ENCODE data around the gene ARID5B.

The ARID5B gene

DNA sequence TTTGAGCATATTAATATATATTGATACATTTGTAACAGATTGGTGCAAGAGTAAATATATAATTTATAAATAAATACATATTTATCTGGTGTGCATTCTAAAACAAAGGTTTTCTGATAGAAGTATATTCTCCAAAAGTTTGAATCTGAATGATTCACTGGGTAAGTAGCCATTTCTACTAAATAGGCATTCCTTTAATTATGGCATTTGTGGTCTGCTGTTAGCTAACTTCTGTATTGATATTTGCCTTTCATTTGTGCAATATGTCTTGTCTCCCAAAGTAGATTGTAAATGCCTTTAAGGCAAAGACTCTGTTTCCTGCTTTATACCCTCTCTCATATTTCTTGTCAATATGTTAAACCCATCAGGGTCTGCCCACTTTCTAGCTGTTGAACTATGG, 11.1 kb upstream of the ARID5B start:
- no peak for DNase-seq

DNA sequence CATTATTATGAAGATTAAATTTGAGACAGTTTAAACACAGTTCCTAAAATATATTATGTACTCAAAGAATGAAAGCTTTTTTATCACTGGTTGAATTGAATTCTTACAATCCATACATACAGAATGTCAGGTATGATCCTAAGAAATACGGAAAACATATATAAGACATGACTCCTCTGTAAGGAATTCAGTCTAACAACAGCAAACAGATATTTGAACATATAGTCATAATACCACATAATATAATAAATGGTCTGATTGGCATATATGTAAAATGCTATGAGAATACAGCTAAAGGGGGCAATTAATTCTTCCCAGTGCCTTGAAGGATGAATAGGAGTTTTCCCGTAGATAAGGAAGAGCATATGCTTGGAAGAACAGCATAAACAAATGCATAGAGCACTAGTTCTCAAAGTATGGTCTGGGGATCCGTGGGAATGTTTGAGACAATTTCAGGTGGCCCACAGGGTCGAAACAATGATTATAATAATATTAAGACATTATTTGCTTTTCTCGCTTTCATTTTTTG, 10.6 kb upstream of the ARID5B start:
- DNase-seq: no peak

DNA sequence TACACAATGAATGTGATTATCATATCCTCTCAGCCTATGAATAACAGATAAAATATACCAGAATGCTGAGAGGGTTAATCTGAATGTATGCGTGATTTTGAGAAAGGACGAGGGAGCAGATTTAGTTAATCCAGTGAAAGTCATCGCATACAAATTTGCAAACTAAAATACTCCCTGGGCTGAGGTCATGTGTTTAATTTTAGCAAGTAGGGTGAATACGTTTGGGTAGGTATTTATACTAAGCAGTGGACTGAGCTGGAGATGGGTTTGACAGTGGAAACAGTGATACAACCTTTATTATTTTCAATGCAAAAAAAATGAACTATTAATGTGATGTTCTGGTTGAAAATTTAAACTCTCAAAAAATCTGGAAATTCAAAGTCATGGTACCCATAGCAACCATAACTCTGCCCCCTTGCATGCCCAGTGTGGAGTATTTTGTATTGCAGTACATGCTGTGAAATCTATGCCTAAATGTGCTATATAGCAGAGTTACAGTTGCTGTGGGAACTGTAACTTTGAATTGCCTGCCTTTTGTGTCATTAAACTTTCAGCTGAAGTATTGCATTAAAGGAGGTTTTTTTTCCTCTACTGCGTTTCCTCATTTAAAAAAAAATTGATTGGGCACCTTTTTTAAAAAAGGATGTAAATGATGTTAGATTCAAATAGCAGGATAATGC, 9.5 kb upstream of the ARID5B start:
- DNase-seq: no peak

DNA sequence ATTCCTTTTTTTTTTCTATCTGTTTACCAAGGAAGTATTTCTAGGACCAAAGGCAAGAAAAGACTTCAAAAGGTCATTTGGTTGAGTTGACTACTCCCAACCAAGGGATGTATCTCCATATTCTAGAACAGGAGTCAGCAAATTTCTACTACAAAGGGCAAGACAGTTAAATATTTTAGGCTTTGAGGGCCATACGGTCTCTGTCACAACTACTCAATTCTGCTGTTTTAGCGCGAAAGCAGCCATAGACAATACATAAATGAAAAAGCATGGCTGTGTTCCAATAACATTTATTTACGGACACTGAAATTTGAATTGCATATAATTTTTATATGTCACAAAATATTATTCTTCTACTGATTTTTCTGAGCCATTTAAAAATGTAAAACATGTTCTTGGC, 8.5 kb upstream of the ARID5B start:
- no peak for DNase-seq

DNA sequence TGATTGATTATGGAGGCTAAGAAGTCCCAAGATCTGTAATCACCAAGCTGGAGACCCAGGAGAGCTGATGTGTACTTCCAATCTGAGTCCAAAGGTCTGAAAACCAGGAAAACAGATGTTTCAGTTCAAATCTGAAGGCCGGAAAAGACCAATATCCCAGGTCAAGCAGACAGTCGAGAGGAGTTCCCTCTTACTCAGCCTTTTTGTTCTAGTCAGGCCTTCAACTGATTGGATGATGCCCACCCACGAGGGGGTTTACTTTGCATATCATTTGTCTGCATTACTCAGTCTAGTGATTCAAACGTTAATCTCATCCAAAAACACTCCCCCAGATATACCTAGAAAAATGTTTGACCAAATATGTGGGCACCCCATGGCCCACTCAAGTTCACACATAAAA, 7.4 kb upstream of the ARID5B start:
- DNase-seq: no peak

DNA sequence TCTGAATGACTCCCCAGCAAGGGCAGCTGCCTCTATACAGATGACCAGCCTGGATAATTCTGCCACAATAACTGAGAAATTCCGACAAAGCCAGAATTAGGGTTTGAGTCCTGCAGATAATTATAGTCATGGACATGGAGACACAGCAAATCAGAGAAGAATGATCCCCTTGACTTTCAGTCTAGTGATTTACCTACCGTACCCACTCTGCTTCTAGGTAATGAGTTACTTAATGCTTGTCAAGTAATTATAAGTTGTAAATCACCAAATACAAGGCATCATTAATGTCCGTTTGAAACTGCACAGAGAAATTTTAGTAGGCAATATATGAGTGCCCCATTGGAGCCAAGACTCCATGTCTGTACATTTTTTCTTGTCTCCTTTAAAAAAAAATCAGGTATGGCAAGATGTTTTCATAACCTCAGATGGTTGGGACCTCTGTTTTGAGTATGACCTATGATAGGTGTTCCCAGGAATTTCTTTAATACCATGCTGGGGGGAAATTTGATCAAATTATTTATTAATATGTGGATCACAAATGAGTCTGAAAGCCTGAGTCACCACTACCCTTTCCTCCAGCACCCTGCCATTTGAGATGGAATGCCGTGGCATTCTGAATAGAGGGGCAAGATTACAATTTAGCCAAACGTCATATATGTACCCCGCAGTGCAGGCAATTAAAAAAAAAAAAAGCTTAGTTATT, 5.5 kb upstream of the ARID5B start:
- DNase-seq: no peak

DNA sequence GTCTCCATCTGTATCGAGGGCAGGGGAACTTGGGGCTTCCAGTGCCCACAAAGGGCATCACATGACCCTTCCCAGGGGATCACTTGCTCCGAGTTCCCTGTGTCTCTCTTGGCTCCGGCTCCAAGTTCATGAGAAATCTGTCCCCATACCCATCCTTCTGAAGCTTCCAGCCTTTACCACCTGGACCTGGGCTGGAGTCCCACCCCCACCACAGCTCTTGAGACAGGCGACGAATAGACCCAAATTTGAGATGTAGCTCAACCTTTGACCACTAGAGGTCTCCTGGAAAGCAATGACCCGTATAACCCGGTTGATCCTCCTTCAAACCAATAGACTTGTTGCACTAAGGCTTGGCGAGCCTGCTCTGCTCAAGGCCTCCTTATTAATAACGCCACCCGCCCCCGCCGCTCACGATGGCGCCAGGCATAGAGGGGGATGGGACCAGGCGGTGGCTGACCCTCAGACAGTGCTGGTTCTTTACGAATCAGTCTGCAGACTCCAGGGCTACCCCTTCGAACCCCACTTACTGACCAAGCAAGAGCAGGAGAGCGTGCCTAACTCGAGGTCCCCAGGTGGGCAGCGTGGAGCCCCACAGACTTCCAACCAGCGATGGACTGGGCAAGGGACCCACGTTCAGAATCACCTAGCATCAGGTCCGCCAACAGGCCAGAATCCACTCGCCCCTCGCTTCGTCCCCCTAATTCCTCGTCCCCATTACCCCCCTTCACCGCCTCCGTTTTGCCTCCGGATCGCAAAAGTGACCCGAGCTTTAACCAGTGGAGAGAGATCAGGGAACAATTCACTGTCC, 4.4 kb upstream of the ARID5B start:
- peak; percentile 49 for DNase-seq

DNA sequence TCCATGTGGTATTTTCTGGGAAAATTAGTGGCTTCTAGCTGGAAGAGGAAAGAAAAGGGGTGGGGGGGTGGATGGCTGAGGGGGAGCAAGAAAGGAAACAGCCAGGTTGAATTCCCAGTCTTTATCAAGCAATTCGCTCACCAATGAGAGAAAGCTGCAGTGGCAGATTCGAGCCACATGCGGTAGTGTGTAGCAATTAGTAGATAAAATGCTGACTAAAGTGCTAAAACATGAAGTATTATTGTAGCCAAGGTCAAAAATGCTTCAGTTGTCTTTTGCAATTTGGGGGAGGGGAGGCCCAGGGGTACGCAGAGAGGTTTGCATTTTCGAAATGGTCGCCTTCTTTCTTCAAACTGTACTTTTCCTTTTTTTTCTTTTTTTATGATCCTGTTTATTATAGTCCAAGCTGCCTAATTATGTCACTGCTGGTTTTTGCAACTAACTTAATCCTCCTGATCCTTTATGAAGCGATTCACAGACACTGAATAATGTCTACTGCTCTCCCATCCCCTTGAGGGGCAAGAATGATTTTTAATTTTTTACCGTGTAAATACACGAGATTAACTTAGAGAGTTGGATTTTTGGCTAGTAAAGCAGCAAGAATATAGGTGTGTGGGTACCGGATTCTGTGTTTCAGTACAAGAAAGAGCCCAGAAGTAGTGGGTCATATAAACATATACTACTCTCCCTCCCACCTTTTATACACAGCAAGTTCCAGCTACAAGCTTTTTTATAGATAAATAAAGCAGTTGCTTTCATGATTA, 3.6 kb upstream of the ARID5B start:
- no peak for DNase-seq

DNA sequence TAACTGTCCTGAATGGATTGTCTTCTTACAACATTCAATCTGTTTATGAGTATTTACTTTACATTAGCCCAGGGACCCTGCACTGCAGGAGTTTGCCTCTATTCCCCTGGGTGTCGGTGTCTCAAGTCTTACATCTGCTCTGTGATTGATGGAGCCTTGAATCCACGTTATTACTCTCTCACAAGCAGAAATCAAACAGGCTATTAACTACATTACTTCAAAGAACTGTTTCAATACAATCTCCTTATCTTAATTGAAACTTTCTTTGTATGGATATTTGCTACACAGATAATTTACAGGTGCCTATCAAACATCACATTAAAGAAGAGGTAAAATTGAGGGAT, 3.1 kb upstream of the ARID5B start:
- DNase-seq: no peak

DNA sequence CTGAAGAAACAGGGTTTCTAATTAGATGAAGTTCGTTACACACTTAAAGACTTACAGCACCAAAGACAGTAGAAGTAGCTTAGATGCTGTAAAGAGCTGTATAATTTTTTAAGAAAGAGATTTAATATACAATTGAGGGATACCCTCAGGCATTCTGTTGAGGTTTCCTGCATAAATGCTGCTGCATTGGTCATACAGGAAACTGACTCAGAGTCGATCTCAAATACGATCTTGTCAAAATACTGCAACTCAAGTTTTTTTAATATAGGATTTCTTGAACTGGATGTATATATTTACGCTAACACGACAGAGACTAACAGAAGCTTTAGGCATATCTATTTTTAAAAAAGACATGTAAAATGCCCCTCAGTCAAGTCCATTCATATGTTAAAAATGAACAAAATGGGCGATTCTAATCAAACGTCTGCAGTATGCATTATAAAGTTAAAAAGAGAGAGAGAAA, 2.4 kb upstream of the ARID5B start:
- no peak for DNase-seq

DNA sequence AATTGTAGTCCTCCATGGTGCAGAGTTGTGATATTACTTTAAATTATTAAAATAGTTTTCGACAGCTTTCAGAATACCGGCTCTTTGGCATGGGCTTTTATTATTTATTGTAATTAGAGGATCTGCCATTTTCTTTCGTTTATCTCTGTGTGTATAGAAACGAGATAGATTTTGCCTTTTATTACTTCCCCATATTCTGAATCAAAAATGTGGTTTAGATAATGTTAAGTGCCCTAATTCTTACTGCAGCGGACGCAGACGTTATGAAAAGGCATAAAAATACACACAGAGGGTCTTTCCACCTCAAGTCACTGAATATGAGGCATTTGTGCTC, 1.9 kb upstream of the ARID5B start:
- no peak for DNase-seq

DNA sequence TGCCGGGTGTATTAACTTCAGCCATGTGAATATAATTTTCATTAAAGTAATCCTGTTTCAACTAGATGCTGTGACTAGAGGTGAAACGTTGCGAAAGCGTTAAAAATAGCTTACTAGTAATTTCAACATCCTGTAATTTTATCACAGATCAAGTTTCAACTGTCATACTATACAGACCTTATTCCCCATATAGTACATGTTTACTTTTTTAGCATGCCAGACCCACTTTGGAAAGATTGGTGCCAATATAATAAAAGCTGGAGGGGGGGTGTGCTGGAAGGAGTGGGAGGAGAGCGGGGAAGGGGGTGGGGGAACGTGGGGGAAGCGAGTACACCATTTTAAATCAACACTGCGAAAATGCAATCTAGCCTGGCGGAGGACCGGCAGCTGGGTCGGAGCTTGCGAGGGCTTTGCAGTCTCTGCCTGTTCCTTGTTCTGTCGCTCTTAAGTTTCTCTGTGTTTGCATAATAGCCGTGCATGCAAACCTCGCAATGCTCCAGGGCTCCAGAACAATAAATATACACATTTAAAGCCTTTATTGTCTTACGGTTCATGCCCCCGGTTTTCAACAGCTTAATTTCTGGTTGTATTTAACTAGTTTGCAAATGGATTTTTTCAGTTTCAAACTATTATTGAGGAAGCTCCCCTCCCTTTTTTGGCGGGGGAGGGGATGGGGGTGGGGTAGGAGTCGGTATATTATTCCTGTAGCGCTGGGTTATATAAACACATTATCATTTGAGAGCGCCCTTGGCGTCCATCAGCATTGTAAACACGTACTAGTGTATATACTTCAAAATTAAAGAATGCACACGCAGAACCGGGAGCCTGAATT, 1.3 kb upstream of the ARID5B start:
- DNase-seq: no peak

DNA sequence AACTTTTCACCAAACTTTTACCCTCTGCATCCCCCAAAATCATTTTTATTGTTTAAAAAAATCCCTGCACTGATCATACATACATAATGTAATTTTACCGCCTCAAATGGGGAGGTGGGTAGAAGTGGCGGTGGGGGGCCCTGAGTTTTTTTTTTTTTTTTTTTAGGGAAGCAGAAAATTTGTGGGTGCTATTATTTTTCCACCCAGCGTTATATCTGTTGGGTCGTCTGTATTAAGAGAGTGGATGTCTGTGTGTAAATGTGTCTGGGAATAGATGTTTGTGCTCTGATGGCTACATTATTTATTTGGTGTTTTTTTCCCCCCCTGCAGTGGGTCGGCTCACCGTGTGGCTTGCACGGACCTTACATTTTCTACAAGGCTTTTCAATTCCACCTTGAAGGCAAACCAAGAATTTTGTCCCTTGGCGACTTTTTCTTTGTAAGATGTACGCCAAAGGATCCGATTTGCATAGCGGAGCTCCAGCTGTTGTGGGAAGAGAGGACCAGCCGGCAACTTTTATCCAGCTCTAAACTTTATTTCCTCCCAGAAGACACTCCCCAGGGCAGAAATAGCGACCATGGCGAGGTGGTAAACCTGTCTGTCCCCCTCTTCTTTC, 438 bp downstream of the ARID5B start:
- no peak for DNase-seq

DNA sequence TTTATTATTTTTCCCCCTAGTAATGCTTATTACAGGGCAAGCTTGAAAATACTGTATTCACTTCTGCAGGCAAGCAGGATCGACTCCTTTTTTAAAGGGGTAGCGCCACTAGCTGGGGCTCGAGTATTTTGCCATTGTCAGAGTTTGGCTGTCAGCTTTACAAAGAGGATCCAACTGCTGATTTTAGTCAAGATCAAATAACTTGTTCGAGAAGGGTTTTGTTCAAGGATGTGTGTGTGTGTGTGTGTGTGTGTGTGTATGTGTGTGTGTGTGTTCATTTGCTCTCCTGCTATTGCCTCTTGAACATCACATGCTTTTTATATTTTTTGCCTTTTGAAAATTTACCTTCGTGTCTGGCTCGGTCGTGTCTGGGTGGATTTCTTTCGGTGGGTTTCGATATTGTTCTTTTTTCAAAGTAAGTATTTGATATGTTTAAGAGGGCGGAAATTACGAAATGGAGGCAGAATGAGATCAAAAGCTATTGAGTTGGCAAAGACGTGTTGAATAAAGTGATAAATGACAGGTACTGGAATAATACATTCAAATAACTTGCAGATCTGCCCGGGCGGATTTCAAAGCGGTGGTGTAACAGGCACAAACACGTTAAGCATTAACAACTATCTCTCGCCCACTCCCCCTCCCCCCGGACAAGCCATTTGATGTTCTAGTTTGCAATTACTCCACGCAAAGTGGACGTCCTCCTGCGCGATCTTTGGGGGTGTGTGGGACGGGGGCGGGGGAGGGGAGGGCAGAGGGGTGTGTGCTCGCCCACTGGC, 1.1 kb downstream of the ARID5B start:
- DNase-seq: peak; percentile 74

DNA sequence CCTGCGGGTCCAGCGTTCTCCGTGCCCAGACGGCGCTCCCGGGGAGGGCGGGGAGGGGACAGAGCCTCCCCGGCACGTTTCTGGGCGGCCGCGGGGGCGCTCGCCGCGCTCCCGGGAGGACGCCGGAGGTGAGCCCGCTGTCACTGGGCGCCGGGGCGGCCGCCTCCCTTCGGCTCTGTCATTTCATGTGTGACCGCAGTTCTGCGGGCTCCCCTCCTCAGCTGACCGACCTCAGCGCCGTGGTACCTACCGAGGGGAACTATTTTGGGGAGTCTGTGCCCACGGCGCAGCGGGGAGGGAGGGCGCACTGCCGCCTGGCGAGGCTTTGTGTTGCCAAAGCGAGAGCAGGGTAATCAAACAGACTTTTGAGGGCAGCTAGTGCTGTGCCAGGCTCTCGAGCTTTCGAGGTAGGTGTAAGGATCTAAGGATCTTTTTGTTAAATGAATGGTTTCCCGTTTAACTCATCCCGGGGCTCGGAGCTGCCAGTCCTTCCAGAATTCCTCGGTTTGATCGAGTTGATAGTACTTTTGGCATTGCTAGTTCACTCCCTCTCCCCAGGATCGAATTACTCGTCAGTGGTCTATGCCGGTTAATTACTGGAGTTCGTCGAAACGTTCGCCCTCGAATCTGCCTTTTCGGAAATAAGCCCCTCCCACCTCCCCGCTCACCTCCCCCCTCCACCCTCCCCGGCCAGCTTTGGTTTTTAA, 1.9 kb downstream of the ARID5B start:
- DNase-seq: peak; percentile 50

DNA sequence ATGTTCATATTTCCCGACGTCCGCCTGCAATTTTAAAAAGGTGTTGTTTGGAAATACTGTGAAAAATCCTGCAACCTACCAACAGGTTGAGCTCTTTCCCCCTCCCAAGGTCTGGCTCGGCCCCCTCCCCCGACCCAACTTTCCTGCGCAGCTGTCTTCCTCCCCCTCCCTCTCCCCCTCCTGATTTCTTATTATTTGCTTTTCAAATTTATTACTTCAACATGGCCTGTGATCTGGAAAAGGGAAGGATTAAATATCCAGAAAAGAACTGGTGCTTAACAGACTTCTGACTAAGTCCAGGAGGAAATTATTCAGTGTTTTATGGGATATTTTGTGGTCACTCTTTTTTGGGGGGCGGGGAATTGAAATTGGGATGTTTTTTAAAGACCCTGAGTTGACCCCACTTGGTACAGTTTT, 2.4 kb downstream of the ARID5B start:
- no peak for DNase-seq

DNA sequence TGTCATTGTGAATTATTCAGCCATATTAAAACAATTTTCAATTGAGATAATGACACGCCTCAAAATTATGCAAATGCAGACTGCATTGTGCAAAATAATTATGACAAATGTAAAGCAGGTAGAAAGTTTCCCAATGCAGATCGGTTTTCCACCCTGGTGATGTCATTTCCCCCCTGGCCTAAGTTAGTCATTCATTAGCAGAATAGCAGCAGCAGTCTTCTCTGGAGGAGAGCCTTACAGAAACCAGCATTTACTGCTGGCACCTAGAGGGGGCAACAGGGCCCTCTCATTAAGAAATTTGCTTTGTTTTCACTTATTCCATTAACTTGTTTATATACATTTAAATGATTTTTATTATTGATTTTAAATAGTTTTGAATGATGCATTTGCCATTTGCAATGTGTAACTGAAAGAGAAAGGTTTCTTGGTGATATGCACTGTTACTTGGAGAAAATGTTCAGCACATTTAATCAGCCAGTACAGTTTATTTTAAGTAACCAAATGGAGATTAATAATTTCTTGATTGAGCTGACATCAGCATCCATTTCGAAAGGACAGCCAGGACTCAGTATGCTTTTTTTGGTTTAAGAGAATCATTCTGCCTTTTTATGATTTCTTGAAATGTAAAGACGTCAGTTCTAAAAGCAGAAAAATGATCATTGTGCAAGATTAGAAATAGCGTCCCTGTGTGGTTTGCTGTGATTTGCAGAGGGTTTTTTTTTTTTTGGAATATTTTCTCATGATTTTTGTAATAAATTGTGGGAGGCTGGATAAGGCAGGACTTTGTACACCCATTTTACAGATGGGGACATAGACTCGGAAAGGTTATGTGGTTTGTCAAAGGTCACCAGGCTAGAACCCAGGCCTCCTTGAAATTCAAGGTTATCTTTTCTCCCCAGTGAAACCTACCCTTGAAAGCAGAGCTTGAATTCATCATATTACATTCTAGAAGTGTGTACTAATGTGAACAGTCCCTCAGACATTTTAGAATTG, 3.5 kb downstream of the ARID5B start:
- DNase-seq: peak; percentile 55

DNA sequence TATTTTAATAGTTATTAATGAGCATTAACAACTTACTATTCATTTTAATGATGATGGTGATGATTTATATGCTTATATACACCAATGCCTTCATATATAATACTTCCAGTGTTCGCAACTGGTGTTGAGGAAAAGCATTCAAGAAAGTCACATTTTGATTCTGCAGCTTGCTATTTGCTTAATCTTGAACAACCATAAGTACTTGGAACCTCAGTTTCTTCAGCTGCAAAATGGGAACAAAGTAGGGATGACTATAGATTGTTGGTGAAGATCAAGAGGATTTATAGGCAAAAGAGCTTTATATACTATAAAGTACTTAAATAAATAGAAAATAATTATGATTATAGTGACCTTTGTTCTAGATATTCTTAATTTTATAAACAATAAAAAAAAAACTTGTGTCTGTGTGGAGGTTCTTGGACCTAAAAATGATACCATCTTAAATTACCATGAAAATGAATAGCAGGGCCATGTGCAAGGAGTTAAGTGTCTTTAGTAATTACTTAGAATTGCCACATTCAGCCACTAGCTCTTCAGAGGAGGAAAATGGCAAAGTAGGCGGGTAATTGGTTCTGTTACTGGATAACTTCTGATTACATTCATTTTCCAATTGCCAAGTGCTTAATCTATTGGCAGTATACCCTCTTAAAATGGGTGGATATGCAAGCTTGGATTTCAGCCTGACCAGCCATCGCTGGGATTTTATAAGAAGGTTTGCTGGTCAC, 4.5 kb downstream of the ARID5B start:
- DNase-seq: no peak
